Measurements from ENCODE around the gene SLC35F2.

The SLC35F2 gene

DNA sequence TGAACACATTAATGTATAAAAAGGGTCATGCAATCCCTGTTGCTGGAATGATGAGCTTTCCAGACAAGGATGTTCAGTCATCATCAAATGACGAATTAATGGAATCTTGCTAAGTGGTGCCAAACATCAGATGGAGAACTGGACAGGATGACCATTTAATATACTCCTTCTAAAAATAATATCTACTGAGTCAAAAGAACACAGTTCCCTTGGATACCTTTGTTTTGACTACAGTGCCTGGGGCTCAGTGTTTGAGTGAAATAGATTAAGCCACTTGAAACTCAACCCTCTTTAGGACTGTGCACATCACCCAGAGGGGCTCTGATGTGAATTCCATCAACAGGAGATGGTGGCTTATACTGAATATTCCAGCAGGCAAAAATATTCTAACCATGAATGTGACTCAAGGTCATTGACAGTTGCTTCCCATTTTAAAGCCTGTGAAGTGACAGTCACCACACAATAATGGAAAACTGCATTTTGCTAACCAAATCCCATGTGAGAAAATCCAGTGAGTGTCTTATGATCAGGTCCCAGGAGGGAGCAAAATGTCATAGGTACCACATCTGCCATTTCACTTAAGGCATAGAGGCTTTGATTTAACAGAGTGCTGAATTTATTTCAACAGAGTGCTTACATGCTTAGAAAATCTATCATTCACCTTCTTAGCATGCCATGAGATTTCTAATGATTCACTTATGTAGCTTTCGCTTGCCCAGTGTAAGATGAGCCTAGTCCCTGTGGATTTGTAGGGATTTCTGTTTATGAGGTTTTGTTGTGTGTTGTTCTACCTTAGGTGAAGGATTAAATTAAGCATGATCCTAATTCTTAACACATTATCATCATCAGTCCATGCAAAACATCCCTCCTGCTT lies 105.4 kb downstream of the SLC35F2 start:
- no peak overlapping the region for H3K9ac ChIP-seq (ENCODE audit: low read length)
- H3F3A ChIP-seq (ENCODE audit: insufficient read depth, low read length) = no peaks in the 10 kb centered on the region
- no peak overlapping the region for H3K27ac ChIP-seq (ENCODE audit: low read length)
- H3K9me2 ChIP-seq (replicated peaks; ENCODE audit: insufficient read depth, low read length) = no peaks in the 10 kb centered on the region
- no peaks in the 10 kb centered on the region for H3K27me3 ChIP-seq (replicated peaks; ENCODE audit: insufficient read depth, low read length)
- H3K9me3 ChIP-seq (replicated peaks; ENCODE audit: insufficient read depth, low read length) = no peaks in the 10 kb centered on the region
- no peaks in the 10 kb centered on the region for H3K79me2 ChIP-seq (ENCODE audit: low read length)
- no peak overlapping the region for H2AFZ ChIP-seq (ENCODE audit: low read length)
- H3K4me2 ChIP-seq (ENCODE audit: low read depth, low read length) = no peak overlapping the region
- DNase-seq = no peak
- no peaks in the 10 kb centered on the region for H3K36me3 ChIP-seq (replicated peaks; ENCODE audit: insufficient read depth, low read length)
- TF ChIP-seq EZH2phosphoT487 (IDR thresholded peaks at IDR 0.05; ENCODE audit: low read length) (no peak), EZH2 (optimal IDR thresholded peaks at IDR 0.05; ENCODE audit: low read depth, low read length) (no peak)
- no peak overlapping the region for H3K4me3 ChIP-seq (ENCODE audit: low read length)
- H4K20me1 ChIP-seq (ENCODE audit: insufficient read depth, low read length) = no peaks in the 10 kb centered on the region
- H3K4me1 ChIP-seq (ENCODE audit: low read length) = no peaks in the 10 kb centered on the region

- no peaks in the 10 kb centered on the region for H3K36me3 ChIP-seq (replicated peaks; ENCODE audit: insufficient read depth, low read length)
- no peak for DNase-seq
- H3K79me2 ChIP-seq (ENCODE audit: low read length) = no peaks in the 10 kb centered on the region
- H3K4me2 ChIP-seq (ENCODE audit: low read depth, low read length) = no peak overlapping the region
- no peaks in the 10 kb centered on the region for H3K27me3 ChIP-seq (replicated peaks; ENCODE audit: insufficient read depth, low read length)
- no peak overlapping the region for H3K9ac ChIP-seq (ENCODE audit: low read length)
- no peaks in the 10 kb centered on the region for H3K4me1 ChIP-seq (ENCODE audit: low read length)
- no peaks in the 10 kb centered on the region for H3F3A ChIP-seq (ENCODE audit: insufficient read depth, low read length)
- no peaks in the 10 kb centered on the region for H3K9me2 ChIP-seq (replicated peaks; ENCODE audit: insufficient read depth, low read length)
- H4K20me1 ChIP-seq (ENCODE audit: insufficient read depth, low read length) = no peaks in the 10 kb centered on the region
- no peak overlapping the region for H2AFZ ChIP-seq (ENCODE audit: low read length)
- TF ChIP-seq CTCF (IDR thresholded peaks at IDR 0.05; ENCODE audit: low read length) = no peak
- no peak for TF ChIP-seq EZH2 (optimal IDR thresholded peaks at IDR 0.05; ENCODE audit: low read depth, low read length)
- no peak for TF ChIP-seq EZH2phosphoT487 (IDR thresholded peaks at IDR 0.05; ENCODE audit: low read length)
- H3K4me3 ChIP-seq (ENCODE audit: low read length) = no peak overlapping the region
- no peaks in the 10 kb centered on the region for H3K9me3 ChIP-seq (replicated peaks; ENCODE audit: insufficient read depth, low read length)
- no peak overlapping the region for H3K27ac ChIP-seq (ENCODE audit: low read length)
These were observed 106.1 kb downstream of the SLC35F2 start for GRCh38 chr11:107752508-107752907.

- Histone ChIP-seq H3K36me3 (replicated peaks; ENCODE audit: insufficient read depth, low read length) (no peaks in the 10 kb centered on the region), H2AFZ (ENCODE audit: low read length) (no peak overlapping the region), H3K4me2 (ENCODE audit: low read depth, low read length) (no peak overlapping the region), H3K9me2 (replicated peaks; ENCODE audit: insufficient read depth, low read length) (no peaks in the 10 kb centered on the region), H3K27ac (ENCODE audit: low read length) (no peak overlapping the region), H3K9ac (ENCODE audit: low read length) (no peak overlapping the region), H3K9me3 (replicated peaks; ENCODE audit: insufficient read depth, low read length) (no peaks in the 10 kb centered on the region), H3K27me3 (replicated peaks; ENCODE audit: insufficient read depth, low read length) (no peaks in the 10 kb centered on the region), H3F3A (ENCODE audit: insufficient read depth, low read length) (no peaks in the 10 kb centered on the region), H3K79me2 (ENCODE audit: low read length) (no peaks in the 10 kb centered on the region), H3K4me3 (ENCODE audit: low read length) (no peak overlapping the region), H4K20me1 (ENCODE audit: insufficient read depth, low read length) (no peaks in the 10 kb centered on the region), H3K4me1 (ENCODE audit: low read length) (no peaks in the 10 kb centered on the region)
- TF ChIP-seq EZH2 (optimal IDR thresholded peaks at IDR 0.05; ENCODE audit: low read depth, low read length) (no peak), EZH2phosphoT487 (IDR thresholded peaks at IDR 0.05; ENCODE audit: low read length) (no peak), CTCF (IDR thresholded peaks at IDR 0.05; ENCODE audit: low read length) (no peak)
- no peak for DNase-seq
These were observed 107.5 kb downstream of the SLC35F2 start for GRCh38 chr11:107751082-107751481.

- Histone ChIP-seq H4K20me1 (ENCODE audit: insufficient read depth, low read length) (no peaks in the 10 kb centered on the region), H3K4me1 (ENCODE audit: low read length) (no peaks in the 10 kb centered on the region), H3K9me2 (replicated peaks; ENCODE audit: insufficient read depth, low read length) (no peaks in the 10 kb centered on the region), H3K9me3 (replicated peaks; ENCODE audit: insufficient read depth, low read length) (no peaks in the 10 kb centered on the region), H3K4me3 (ENCODE audit: low read length) (no peak overlapping the region), H3K9ac (ENCODE audit: low read length) (no peak overlapping the region), H3K36me3 (replicated peaks; ENCODE audit: insufficient read depth, low read length) (no peaks in the 10 kb centered on the region), H3K79me2 (ENCODE audit: low read length) (no peaks in the 10 kb centered on the region), H3K27me3 (replicated peaks; ENCODE audit: insufficient read depth, low read length) (no peaks in the 10 kb centered on the region), H3K27ac (ENCODE audit: low read length) (no peak overlapping the region), H3K4me2 (ENCODE audit: low read depth, low read length) (no peak overlapping the region), H3F3A (ENCODE audit: insufficient read depth, low read length) (no peaks in the 10 kb centered on the region), H2AFZ (ENCODE audit: low read length) (no peak overlapping the region)
- no peak for TF ChIP-seq EZH2phosphoT487 (IDR thresholded peaks at IDR 0.05; ENCODE audit: low read length)
- TF ChIP-seq CTCF (IDR thresholded peaks at IDR 0.05; ENCODE audit: low read length) = no peak
- TF ChIP-seq EZH2 (optimal IDR thresholded peaks at IDR 0.05; ENCODE audit: low read depth, low read length) = no peak
- DNase-seq = no peak
These were observed 108.3 kb downstream of the SLC35F2 start for GRCh38 chr11:107750313-107750712.

Measured in MM.1S (cell line).